Spleen (tissue), 11 donors: ENCODE data around the gene PDE8A. TPM values are rescaled to one million over a fixed set of nuclear protein-coding genes. Genes with fewer than 3 reads are reported as not detected.

ENCODE experiments used
- DNase-seq: peaks from one replicate; pipeline ENCODE4 v3.0.0-alpha.2; 2020
- H3K27ac ChIP-seq, 8 donors: fragments of 200-600 bp; sonication (generic) in 7 of 8; 1 replicate in 4 of 8; 2 replicates in 4 of 8; pipeline versions ENCODE4 v1.5.0 to v1.8.0; 2016 to 2021; ENCODE audit warnings: inconsistent platforms in 4 of 8, mild to moderate bottlenecking in 4 of 8, moderate library complexity in 1 of 8
- H3K27me3 ChIP-seq, 7 donors: fragments of 200-600 bp; sonication (generic) in 6 of 7; replicated peaks in 1 of 7; 1 replicate in 4 of 7; 2 replicates in 3 of 7; pipeline versions ENCODE4 v1.5.0 to v1.8.0; 2016 to 2021; ENCODE audit warnings: inconsistent platforms in 3 of 7, mild to moderate bottlenecking in 1 of 7
- H3K36me3 ChIP-seq, 6 donors: fragments of 200-600 bp; sonication (generic) in 5 of 6; 1 replicate in 4 of 6; 2 replicates in 2 of 6; pipeline versions ENCODE4 v1.5.0 to v1.8.0; 2016 to 2021; ENCODE audit warnings: inconsistent platforms in 2 of 6
- H3K4me1 ChIP-seq, 6 donors: fragments of 200-600 bp; sonication (generic) in 5 of 6; 1 replicate in 3 of 6; 2 replicates in 3 of 6; pipeline versions ENCODE4 v1.5.0 to v1.8.0; 2016 to 2021; ENCODE audit warnings: inconsistent platforms in 3 of 6
- H3K4me3 ChIP-seq, 8 donors: fragments of 200-600 bp; sonication (generic) in 7 of 8; 1 replicate in 4 of 8; 2 replicates in 4 of 8; pipeline versions ENCODE4 v1.5.0 to v1.8.0; 2016 to 2021; ENCODE audit warnings: inconsistent platforms in 4 of 8, mild to moderate bottlenecking in 4 of 8, moderate library complexity in 2 of 8
- H3K9me3 ChIP-seq, 8 donors: fragments of 200-600 bp; sonication (generic) in 7 of 8; 1 replicate in 4 of 8; 2 replicates in 4 of 8; pipeline versions ENCODE4 v1.5.0 to v1.8.0; 2016 to 2021; ENCODE audit warnings: inconsistent platforms in 4 of 8
- POLR2A ChIP-seq, 3 donors: fragments of 450-650 bp; IDR thresholded peaks; one replicate each; pipeline ENCODE4 v1.5.1; 2017; ENCODE audit warnings: antibody characterized with exemption in 3 of 3, mild to moderate bottlenecking in 1 of 3
- POLR2AphosphoS5 ChIP-seq, 3 donors: sonication (generic); formaldehyde crosslinking; IDR thresholded peaks; one replicate each; pipeline ENCODE4 v1.5.1; 2017; ENCODE audit warnings: antibody characterized with exemption in 3 of 3
- WGBS, 5 donors: extraction: QIAGEN DNeasy Blood & Tissue Kit in 3 of 5; methylation state at CpG; one replicate each; pipeline versions ENCODE4 v1.1.5 to v1.1.7; 2013 to 2018; 5-methylcytosine and 5-hydroxymethylcytosine counted together
- intact Hi-C: fragments of 100-400 bp; cut with DNase I; formaldehyde crosslinking; loops from one replicate; pipeline ENCODE4 v1.15.0; 2023; ENCODE audit warnings: low total_unique reads
- polyA plus RNA-seq, 3 donors: library from polyadenylated mRNA; stranded (reverse); fragments of 200-250 nt; gene quantifications; one replicate each; pipeline ENCODE4 v1.2.1, GENCODE V29; 2013
- total RNA-seq, 7 donors: library from RNA; depleted of rRNA in 3 of 7; stranded (reverse); fragments of >200 nt in 3 of 7; fragmentation: NEBNext Ultra II Directional in 4 of 7; extraction: Animal tissue kit (Norgen Biotek cat#: 25700) in 4 of 7; gene quantifications; one replicate each; pipeline versions ENCODE4 v1.1.0 to v1.2.1, GENCODE V29; 2016 to 2021
- TF ChIP-seq, protein P1 (sequence below), 11 experiments: fragments of 200-600 bp in 7 of 11; fragments of 450-650 bp in 4 of 11; sonication (generic) in 4 of 11; IDR thresholded peaks in 8 of 11; conservative IDR thresholded peaks in 3 of 11; 1 replicate in 7 of 11; 2 replicates in 4 of 11; pipeline versions ENCODE4 v1.4.0 to v1.8.0; 2016 to 2021; ENCODE audit warnings: antibody characterized with exemption in 11 of 11, inconsistent platforms in 4 of 11, mild to moderate bottlenecking in 1 of 11
- donor health status: healthy with polysubstance abuse.
- donor health status: DM: no; HTN: no; CAD: no; lungs with moderate emphysema.
- donor health status: DM: no; HTN: no; CAD: no.
- donor health status: Bipolar disorder and iron deficiency.
- donor health status: healthy.
- donor health status: DM: no; HTN: no; CAD: no.
- donor health status: DM: yes; HTN: yes; CAD: no.

Gene PDE8A
- total and polyA plus RNA-seq, 10 donors: 13.2 to 52.2 (median 30.6) TPM

DNA sequence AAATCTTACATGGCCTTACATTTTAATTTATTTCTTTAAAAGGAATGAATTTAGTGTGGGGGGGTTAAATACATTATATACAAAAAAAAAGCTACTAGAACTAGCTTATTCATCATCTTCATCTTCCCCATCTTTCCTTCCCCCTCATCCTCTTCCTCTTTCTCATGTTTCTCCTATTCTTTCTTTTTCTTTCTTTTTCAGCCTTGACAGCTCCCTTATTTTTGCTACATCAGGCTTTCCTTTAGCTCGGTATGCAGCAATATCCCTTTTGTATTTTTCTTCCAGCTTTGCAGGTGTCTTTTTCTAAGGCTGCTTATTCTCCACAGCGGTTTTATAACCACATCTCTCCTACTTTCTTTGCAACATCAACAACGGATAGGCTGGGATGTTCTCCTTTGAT lies 41.3 kb upstream of the PDE8A start:
- Histone ChIP-seq H3K27me3 (no peaks in the 10 kb centered on the region), H3K27ac (no peak overlapping the region), H3K4me3 (no peak overlapping the region), H3K4me1 (no peaks in the 10 kb centered on the region), H3K36me3 (no peaks in the 10 kb centered on the region), H3K9me3 (peaks cover 0 to 6% (median 0%) of the 10 kb centered on the region in 8 donors)
- no peak for DNase-seq
- intact Hi-C loops: no loop called here
- WGBS, 5 donors: 41 to 71% (median 69%) methylated on average over 3 of the region's 3 CpGs
- no peak for TF ChIP-seq POLR2A (IDR thresholded peaks at IDR 0.05)
- no peak for TF ChIP-seq POLR2AphosphoS5 (IDR thresholded peaks at IDR 0.05)
- TF ChIP-seq, protein P1, sequence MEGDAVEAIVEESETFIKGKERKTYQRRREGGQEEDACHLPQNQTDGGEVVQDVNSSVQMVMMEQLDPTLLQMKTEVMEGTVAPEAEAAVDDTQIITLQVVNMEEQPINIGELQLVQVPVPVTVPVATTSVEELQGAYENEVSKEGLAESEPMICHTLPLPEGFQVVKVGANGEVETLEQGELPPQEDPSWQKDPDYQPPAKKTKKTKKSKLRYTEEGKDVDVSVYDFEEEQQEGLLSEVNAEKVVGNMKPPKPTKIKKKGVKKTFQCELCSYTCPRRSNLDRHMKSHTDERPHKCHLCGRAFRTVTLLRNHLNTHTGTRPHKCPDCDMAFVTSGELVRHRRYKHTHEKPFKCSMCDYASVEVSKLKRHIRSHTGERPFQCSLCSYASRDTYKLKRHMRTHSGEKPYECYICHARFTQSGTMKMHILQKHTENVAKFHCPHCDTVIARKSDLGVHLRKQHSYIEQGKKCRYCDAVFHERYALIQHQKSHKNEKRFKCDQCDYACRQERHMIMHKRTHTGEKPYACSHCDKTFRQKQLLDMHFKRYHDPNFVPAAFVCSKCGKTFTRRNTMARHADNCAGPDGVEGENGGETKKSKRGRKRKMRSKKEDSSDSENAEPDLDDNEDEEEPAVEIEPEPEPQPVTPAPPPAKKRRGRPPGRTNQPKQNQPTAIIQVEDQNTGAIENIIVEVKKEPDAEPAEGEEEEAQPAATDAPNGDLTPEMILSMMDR (IDR thresholded peaks at IDR 0.05 in 8 of 11, conservative IDR thresholded peaks at IDR 0.05 in 3 of 11): no peak

DNA sequence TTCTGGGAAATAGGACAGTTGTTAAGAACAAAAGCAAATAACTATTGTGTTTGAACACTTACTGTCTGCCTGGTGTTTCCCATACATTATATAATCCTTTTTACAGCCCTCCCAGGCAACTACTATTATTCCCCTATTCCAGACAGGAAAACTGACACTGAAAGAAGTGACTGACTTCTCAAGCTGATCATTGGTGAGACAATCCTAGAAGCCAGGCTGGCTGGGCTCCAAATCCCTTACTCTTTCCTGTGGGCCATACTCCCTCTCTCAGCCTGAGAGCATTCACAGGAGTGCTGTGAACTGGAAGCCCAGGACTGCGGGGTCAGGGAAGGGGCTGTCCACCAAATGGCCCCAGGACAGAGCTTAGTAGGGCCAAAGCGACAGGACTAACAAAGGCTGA lies 39.2 kb upstream of the PDE8A start:
- Histone ChIP-seq H3K27me3 (no peaks in the 10 kb centered on the region), H3K4me3 (no peak overlapping the region), H3K9me3 (peaks cover 0 to 6% (median 0%) of the 10 kb centered on the region in 8 donors), H3K36me3 (no peaks in the 10 kb centered on the region), H3K27ac (no peak overlapping the region), H3K4me1 (peaks cover 0 to 4% (median 0%) of the 10 kb centered on the region in 6 donors)
- intact Hi-C loops: no loop called here
- TF ChIP-seq POLR2A (IDR thresholded peaks at IDR 0.05): no peak
- no peak for DNase-seq
- 90 to 97% (median 91%) methylated on average over 2 of the region's 2 CpGs for WGBS, 5 donors

DNA sequence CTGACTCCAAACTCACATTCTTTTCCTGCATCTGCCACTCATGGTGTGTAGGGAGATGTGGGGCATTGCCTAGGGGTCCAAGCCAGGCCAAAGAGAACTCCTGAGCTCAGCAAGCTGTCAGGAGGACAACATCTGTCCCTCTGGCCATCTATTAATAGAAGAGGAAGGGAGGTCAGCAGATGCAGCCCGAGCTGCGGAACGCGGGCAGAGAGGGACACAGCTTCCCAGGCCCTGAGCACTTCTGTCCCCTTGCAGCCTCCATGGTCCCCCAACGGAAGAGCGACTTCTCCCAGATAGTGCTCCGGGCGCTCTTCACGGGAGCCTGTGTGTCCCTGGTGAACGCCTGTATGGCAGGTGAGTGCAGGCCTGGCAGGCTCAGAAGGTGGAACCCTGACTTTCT lies 37.3 kb upstream of the PDE8A start:
- no peak overlapping the region for H3K27ac ChIP-seq
- H3K36me3 ChIP-seq: no peaks in the 10 kb centered on the region
- TF ChIP-seq, protein P1 (IDR thresholded peaks at IDR 0.05 in 8 of 11, conservative IDR thresholded peaks at IDR 0.05 in 3 of 11): no peak
- TF ChIP-seq POLR2AphosphoS5 (IDR thresholded peaks at IDR 0.05) (no peak), POLR2A (IDR thresholded peaks at IDR 0.05) (no peak)
- no peak for DNase-seq
- H3K27me3 ChIP-seq: no peaks in the 10 kb centered on the region
- H3K9me3 ChIP-seq: peaks cover 0 to 6% (median 0%) of the 10 kb centered on the region in 8 donors
- 78 to 89% (median 88%) methylated on average over 6 to 10 of the region's 10 CpGs for WGBS, 5 donors
- intact Hi-C loops: no loop called here
- H3K4me3 ChIP-seq: no peak overlapping the region
- peaks cover 0 to 6% (median 0%) of the 10 kb centered on the region in 6 donors for H3K4me1 ChIP-seq

DNA sequence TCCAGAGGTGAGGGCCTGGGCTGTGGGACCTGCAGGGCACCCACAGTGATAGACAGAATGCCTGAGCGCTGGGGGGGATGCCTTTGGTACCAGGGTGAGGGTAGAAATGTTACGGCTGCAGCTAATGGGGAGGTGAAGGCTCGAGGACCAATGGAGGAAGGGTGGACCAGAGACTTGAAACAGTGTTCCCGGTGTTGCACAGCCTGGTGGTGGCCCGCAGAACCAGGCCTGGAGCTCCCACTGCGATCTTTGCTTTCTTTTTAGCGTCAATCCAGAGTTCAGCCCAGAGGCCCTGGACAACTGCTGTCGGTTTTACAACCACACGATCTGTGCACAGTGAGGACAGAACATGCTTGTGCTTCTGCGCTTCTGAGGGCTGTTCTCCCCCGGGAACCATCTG lies 36.8 kb upstream of the PDE8A start:
- Histone ChIP-seq H3K36me3 (no peaks in the 10 kb centered on the region), H3K4me3 (no peak overlapping the region), H3K9me3 (peaks cover 0 to 6% (median 0%) of the 10 kb centered on the region in 8 donors), H3K27ac (no peak overlapping the region), H3K27me3 (no peaks in the 10 kb centered on the region), H3K4me1 (peaks cover 0 to 6% (median 0%) of the 10 kb centered on the region in 6 donors)
- DNase-seq: no peak
- TF ChIP-seq, protein P1 (IDR thresholded peaks at IDR 0.05 in 8 of 11, conservative IDR thresholded peaks at IDR 0.05 in 3 of 11): no peak
- TF ChIP-seq POLR2AphosphoS5 (IDR thresholded peaks at IDR 0.05) (no peak), POLR2A (IDR thresholded peaks at IDR 0.05) (no peak)
- 87 to 95% (median 92%) methylated on average over 11 of the region's 11 CpGs for WGBS, 5 donors
- intact Hi-C loops: no loop called here
